GM12878 (cell line): Measurements from ENCODE around the gene CD300E. TPM values are rescaled to one million over a fixed set of nuclear protein-coding genes. Genes with fewer than 3 reads are reported as not detected.

Source experiments
- ATAC-seq: fragments of 200-7000 bp; cut with Tn5 transposase; 3 replicates; pipeline ENCODE4 v1.9.1; 2020; ENCODE audit warnings: mild to moderate bottlenecking, moderate library complexity
- BruUV-seq: library from RNA; stranded (reverse); fragments of 400-500 nt; replicated peaks from 2 replicates; lab custom pipeline; 2021; lab: Mats Ljungman, UMichigan
- CTCF ChIA-PET: fragments of 300-600 bp; sonication (Branson Sonifier 250); formaldehyde crosslinking; extraction: SDS; loops from one replicate; lab custom pipeline; 2021; ENCODE audit warnings: inconsistent platforms; lab: Yijun Ruan, JAX
- POLR2A ChIA-PET: fragments of 350-600 bp; formaldehyde crosslinking; extraction: SDS; loops from one replicate; lab custom pipeline; 2021; ENCODE audit warnings: inconsistent platforms; lab: Charles Lee
- RAD21 ChIA-PET: fragments of 300-600 bp; sonication (Branson Sonifier 250); formaldehyde crosslinking; loops from one replicate; lab custom pipeline; 2023; ENCODE audit warnings: antibody characterized with exemption; ENCODE audit not compliant: unreplicated experiment; lab: Charles Lee
- SMC1A ChIA-PET: fragments of 300-600 bp; sonication (Branson Sonifier 250); formaldehyde crosslinking; loops from one replicate; lab custom pipeline; 2023; ENCODE audit not compliant: unreplicated experiment, uncharacterized antibody; lab: Charles Lee
- DNase-seq: peaks from one replicate; pipeline ENCODE4 v3.0.0-alpha.2; 2011; ENCODE audit warnings: low read depth, low spot score
- FAIRE-seq: peaks from 3 replicates; lab custom pipeline; 2011; peaks lifted over from hg19 to GRCh38; lab: Jason Lieb, UNC
- H2AFZ ChIP-seq: 2 replicates; pipeline ENCODE4 v1.6.0; 2011; ENCODE audit warnings: low read depth, low read length, control low read depth; ENCODE audit not compliant: control insufficient read depth
- H3K27ac ChIP-seq: 2 replicates; pipeline ENCODE4 v1.5.1; 2011; ENCODE audit warnings: control low read depth; ENCODE audit not compliant: control insufficient read depth, insufficient read depth
- H3K27me3 ChIP-seq, 2 experiments: replicated peaks in 1 of 2; 2 replicates each; pipeline versions ENCODE4 v1.6.0 to v1.6.1; 2011; ENCODE audit warnings: low read length in 1 of 2; ENCODE audit not compliant: control insufficient read depth in 2 of 2, insufficient read depth in 2 of 2
- H3K36me3 ChIP-seq, 2 experiments: 2 replicates each; pipeline ENCODE4 v1.5.1; 2011; ENCODE audit warnings: low read length in 1 of 2; ENCODE audit not compliant: control insufficient read depth in 2 of 2, insufficient read depth in 2 of 2
- H3K4me1 ChIP-seq: 2 replicates; pipeline ENCODE4 v1.6.1; 2011; ENCODE audit warnings: mild to moderate bottlenecking, low read length, moderate library complexity, mixed read lengths; ENCODE audit not compliant: control insufficient read depth, insufficient read depth
- H3K4me2 ChIP-seq: 2 replicates; pipeline ENCODE4 v1.6.0; 2011; ENCODE audit warnings: control low read depth; ENCODE audit not compliant: control insufficient read depth, insufficient read depth
- H3K4me3 ChIP-seq: fragments of 200-600 bp; sonication (generic); 2 replicates; pipeline ENCODE4 v1.5.1; 2016
- H3K79me2 ChIP-seq: 2 replicates; pipeline ENCODE4 v1.6.0; 2011; ENCODE audit warnings: low read length; ENCODE audit not compliant: control insufficient read depth, insufficient read depth
- H3K9ac ChIP-seq: 2 replicates; pipeline ENCODE4 v1.8.0; 2011; ENCODE audit warnings: low read length, control low read depth, mixed read lengths; ENCODE audit not compliant: control insufficient read depth, insufficient read depth
- H3K9me3 ChIP-seq: replicated peaks from 3 replicates; pipeline ENCODE4 v1.5.1; 2011; ENCODE audit warnings: mild to moderate bottlenecking, low read length; ENCODE audit not compliant: control insufficient read depth, insufficient read depth
- H4K20me1 ChIP-seq: 2 replicates; pipeline ENCODE4 v1.6.0; 2011; ENCODE audit not compliant: control insufficient read depth, insufficient read depth
- EP300 ChIP-seq, 2 experiments: fragments of 150-350 bp in 1 of 2; IDR thresholded peaks; 2 replicates each; pipeline ENCODE4 v1.6.1; 2011 to 2012; ENCODE audit warnings: low read depth in 2 of 2, low read length in 2 of 2, borderline replicate concordance in 1 of 2, improper control_type of control experiment in 1 of 2, inconsistent platforms in 1 of 2; ENCODE audit not compliant: control insufficient read depth in 1 of 2
- MYB ChIP-seq: fragments of 150-350 bp; IDR thresholded peaks from 2 replicates; pipeline ENCODE4 v1.6.1; 2014; ENCODE audit warnings: mild to moderate bottlenecking, low read depth, low read length, borderline replicate concordance
- NFXL1 ChIP-seq: fragments of 450-650 bp; IDR thresholded peaks from 2 replicates; pipeline ENCODE4 v1.6.1; 2017; ENCODE audit warnings: antibody characterized with exemption, mild to moderate bottlenecking, borderline replicate concordance
- STAT3 ChIP-seq: IDR thresholded peaks from 2 replicates; pipeline ENCODE4 v1.6.1; 2011; ENCODE audit warnings: low read depth, low read length, improper control_type of control experiment
- SUZ12 ChIP-seq: fragments of 200-600 bp; sonication (generic); IDR thresholded peaks from one replicate; pipeline ENCODE4 v1.6.1; 2018; ENCODE audit warnings: antibody characterized with exemption, mild to moderate bottlenecking; ENCODE audit not compliant: unreplicated experiment
- WGBS: methylation state at CpG from one replicate; pipeline ENCODE4 v1.1.6; 2016; ENCODE audit warnings: low lambda C conversion rate; ENCODE audit not compliant: insufficient replicate concordance, insufficient coverage; ENCODE audit errors: missing lambda C conversion rate; 5-methylcytosine and 5-hydroxymethylcytosine counted together
- in situ Hi-C: fragments of 300-500 bp; cut with MboI; formaldehyde crosslinking; loops from 9 replicates; pipeline ENCODE4 v1.14.3; 2018; ENCODE audit warnings: mixed read lengths
- intact Hi-C: fragments of 100-400 bp; cut with micrococcal nuclease; formaldehyde crosslinking; loops from one replicate; pipeline ENCODE4 v1.14.2; 2022; ENCODE audit not compliant: unreplicated experiment
- polyA plus RNA-seq, 11 experiments: library from polyadenylated mRNA; depleted of rRNA in 4 of 11; unstranded in 6 of 11; stranded (reverse) in 5 of 11; fragments of >200 nt; fragmentation: Nextera tagmentation in 4 of 11; fragmentation: Illumina TruSeq in 1 of 11; extraction: Ambion mirVana in 4 of 11; extraction: Trizol in 1 of 11; gene quantifications; 1 replicate in 1 of 11; 2 replicates in 10 of 11; pipeline versions ENCODE4 v1.2.1 to v1.2.3, GENCODE V29; 2011 to 2016; ENCODE audit warnings: inconsistent platforms in 2 of 11, missing spikeins in 2 of 11, low read depth in 1 of 11
- total RNA-seq, 4 experiments: library from RNA; depleted of rRNA in 3 of 4; stranded (reverse); fragments of >200 nt in 3 of 4; fragmentation: Illumina TruSeq in 1 of 4; extraction: Trizol in 1 of 4; gene quantifications; 2 replicates each; pipeline versions ENCODE4 v1.2.1 to v1.2.3, GENCODE V29; 2013 to 2021
- TF ChIP-seq, protein P1 (sequence below): fragments of 450-650 bp; IDR thresholded peaks from 2 replicates; pipeline ENCODE4 v1.6.1; 2016; ENCODE audit warnings: mild to moderate bottlenecking

Gene CD300E
- total and polyA plus RNA-seq, 10 of the 15 experiments (the other 5 are each of a cell fraction or from before 2014, with no cell fraction given): not detected

DNA sequence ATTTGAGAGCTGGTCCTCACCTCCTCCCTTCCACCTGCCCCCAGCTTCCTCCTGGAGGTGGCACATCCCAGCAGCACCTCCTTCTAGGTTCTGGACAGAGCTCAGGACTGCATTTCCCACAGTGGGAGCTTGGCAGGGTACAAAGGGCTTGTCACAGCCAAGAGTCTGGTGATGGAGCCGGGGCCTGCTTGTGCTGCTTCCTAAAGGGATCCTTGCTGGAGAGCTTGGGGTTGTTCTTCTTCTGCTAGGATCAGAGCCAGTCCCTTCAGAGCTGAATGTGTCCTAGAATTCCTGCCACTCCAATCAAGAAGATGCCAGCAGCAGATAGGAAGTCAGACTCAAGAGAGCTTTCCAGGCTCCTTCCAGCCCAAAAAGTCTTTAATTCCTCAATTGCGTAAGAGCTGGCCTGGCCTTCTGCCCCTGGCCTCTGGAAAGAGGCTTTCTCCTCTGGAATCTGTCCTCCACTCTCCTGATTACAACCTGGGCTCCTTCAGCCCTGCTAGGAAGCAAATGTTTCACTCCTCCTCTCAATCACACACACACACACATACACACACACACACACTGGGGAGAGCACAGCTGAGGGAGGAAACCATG is 4.4 kb downstream of the CD300E start (continued):
- TF ChIP-seq STAT3 (no peak), SUZ12 (no peak), EP300 (IDR thresholded peaks at IDR 0.05; ENCODE audit: borderline replicate concordance in 1 of 2, control insufficient read depth in 1 of 2, low read depth in 2 of 2, low read length in 2 of 2) (no peak), MYB (no peak)
- TF ChIP-seq, all 136 proteins: peak for 0

DNA sequence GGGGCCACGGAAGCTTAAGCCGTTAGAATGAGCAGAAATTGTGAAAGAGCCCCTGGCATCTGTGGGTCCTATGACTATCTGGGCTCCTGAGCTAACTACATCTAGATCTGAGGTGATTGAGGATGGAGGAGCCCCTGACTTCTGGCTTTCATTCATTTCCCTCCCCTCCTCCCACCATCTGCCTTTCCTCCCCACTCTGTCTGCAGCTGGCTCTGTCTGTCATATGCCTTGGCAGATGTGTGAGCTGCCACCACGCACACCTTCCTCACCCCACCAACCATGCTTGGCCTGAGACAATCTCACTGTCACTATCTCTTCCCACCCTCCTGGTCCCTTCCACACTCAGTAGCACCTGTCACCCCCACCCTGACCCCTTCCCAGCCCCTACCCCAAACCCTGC is 5.1 kb downstream of the CD300E start:
- intact Hi-C loops: no loop called here
- Histone ChIP-seq H4K20me1 (no peaks in the 10 kb centered on the region), H3K79me2 (no peaks in the 10 kb centered on the region), H2AFZ (no peak overlapping the region), H3K9ac (no peak overlapping the region), H3K27me3 (peaks cover 6 to 9% of the 10 kb centered on the region in 2 experiments; a peak in 2 of 4 replicates), H3K4me2 (no peak overlapping the region), H3K36me3 (no peaks in the 10 kb centered on the region), H3K4me1 (no peaks in the 10 kb centered on the region), H3K9me3 (no peaks in the 10 kb centered on the region; the same call in 2 of the 3 replicates), H3K4me3 (no peak overlapping the region), H3K27ac (no peak overlapping the region)
- FAIRE-seq (no peak), ATAC-seq (no peak), DNase-seq (no peak)
- CTCF ChIA-PET: interaction anchor here (1.6 to 2.1 kb wide), 3 partner anchors 15 to 118 kb away, joined by 4 to 6 read pairs (median 4); partner anchors contain the start of gene RAB37
- RAD21 ChIA-PET: interaction anchor here (0.6 kb wide), 1 partner anchor 131 kb away, joined by 4 read pairs; no protein-coding TSS in a partner anchor
- POLR2A ChIA-PET: interaction anchor here (1.1 kb wide), 1 partner anchor 15 kb away, joined by 3 read pairs; no protein-coding TSS in a partner anchor
- SMC1A ChIA-PET: interaction anchor here (1.2 kb wide), 1 partner anchor 14 kb away, joined by 4 read pairs; no protein-coding TSS in a partner anchor
- WGBS: 63% methylated on average over 3 of the region's 3 CpGs
- in situ Hi-C loops: no loop called here
- TF ChIP-seq NFXL1: no peak
- no peak for TF ChIP-seq STAT3
- TF ChIP-seq, protein P1, sequence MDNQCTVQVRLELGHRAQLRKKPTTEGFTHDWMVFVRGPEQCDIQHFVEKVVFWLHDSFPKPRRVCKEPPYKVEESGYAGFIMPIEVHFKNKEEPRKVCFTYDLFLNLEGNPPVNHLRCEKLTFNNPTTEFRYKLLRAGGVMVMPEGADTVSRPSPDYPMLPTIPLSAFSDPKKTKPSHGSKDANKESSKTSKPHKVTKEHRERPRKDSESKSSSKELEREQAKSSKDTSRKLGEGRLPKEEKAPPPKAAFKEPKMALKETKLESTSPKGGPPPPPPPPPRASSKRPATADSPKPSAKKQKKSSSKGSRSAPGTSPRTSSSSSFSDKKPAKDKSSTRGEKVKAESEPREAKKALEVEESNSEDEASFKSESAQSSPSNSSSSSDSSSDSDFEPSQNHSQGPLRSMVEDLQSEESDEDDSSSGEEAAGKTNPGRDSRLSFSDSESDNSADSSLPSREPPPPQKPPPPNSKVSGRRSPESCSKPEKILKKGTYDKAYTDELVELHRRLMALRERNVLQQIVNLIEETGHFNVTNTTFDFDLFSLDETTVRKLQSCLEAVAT: 0 out of 2 replicates have a peak, but pooled peaks have one; percentile 24
- BruUV-seq: no TSS peak
